Gastroesophageal sphincter (tissue), 4 donors: ENCODE data around the gene KDM3B. TPM values are rescaled to one million over a fixed set of nuclear protein-coding genes. Genes with fewer than 3 reads are reported as not detected.

Experiments
- ATAC-seq: fragments of 150-250 bp; one replicate; pipeline ENCODE4 v1.9.1; 2016; ENCODE audit warnings: mild to moderate bottlenecking, moderate library complexity
- H3K27ac ChIP-seq, 4 donors: fragments of 200-600 bp; sonication (generic) in 3 of 4; 1 replicate in 3 of 4; 2 replicates in 1 of 4; pipeline ENCODE4 v1.5.1; 2016 to 2019
- H3K27me3 ChIP-seq: fragments of 200-600 bp; sonication (generic); one replicate; pipeline ENCODE4 v1.5.1; 2019
- H3K36me3 ChIP-seq, 2 donors: fragments of 200-600 bp; sonication (generic); one replicate each; pipeline ENCODE4 v1.5.1; 2019; ENCODE audit warnings: control low read depth in 1 of 2
- H3K4me1 ChIP-seq, 3 donors: fragments of 200-600 bp; sonication (generic); 1 replicate in 2 of 3; 2 replicates in 1 of 3; pipeline ENCODE4 v1.5.1; 2016 to 2019; ENCODE audit warnings: control low read depth in 2 of 3
- H3K4me3 ChIP-seq, 2 donors: fragments of 200-600 bp; sonication (generic); one replicate each; pipeline ENCODE4 v1.5.1; 2019; ENCODE audit warnings: mild to moderate bottlenecking in 1 of 2, moderate library complexity in 1 of 2
- H3K9me3 ChIP-seq, 3 donors: fragments of 200-600 bp; sonication (generic); one replicate each; pipeline ENCODE4 v1.5.1; 2017 to 2019; ENCODE audit warnings: control low read depth in 2 of 3
- CTCF ChIP-seq, 4 experiments: fragments of 200-600 bp in 2 of 4; fragments of 450-650 bp in 2 of 4; sonication (generic) in 1 of 4; IDR thresholded peaks; one replicate each; pipeline ENCODE4 v1.5.1; 2017 to 2019; ENCODE audit warnings: antibody characterized with exemption in 4 of 4, mild to moderate bottlenecking in 2 of 4, moderate library complexity in 2 of 4
- EP300 ChIP-seq: sonication (generic); formaldehyde crosslinking; IDR thresholded peaks from one replicate; pipeline ENCODE4 v1.6.1; 2017; ENCODE audit warnings: antibody characterized with exemption, mild to moderate bottlenecking
- POLR2A ChIP-seq, 2 donors: fragments of 450-650 bp; IDR thresholded peaks; one replicate each; pipeline ENCODE4 v1.6.1; 2017; ENCODE audit warnings: antibody characterized with exemption in 2 of 2, mild to moderate bottlenecking in 2 of 2, moderate library complexity in 1 of 2
- POLR2AphosphoS5 ChIP-seq: sonication (generic); formaldehyde crosslinking; IDR thresholded peaks from one replicate; pipeline ENCODE4 v1.6.1; 2017; ENCODE audit warnings: antibody characterized with exemption
- WGBS, 2 donors: methylation state at CpG; one replicate each; pipeline ENCODE4 v1.1.5; 2018; ENCODE audit warnings: low coverage in 1 of 2; 5-methylcytosine and 5-hydroxymethylcytosine counted together
- total RNA-seq, 4 donors: library from RNA; depleted of rRNA; stranded (reverse); fragments of >200 nt; gene quantifications; one replicate each; pipeline ENCODE4 v1.1.0, GENCODE V29; 2016

KDM3B gene
- total RNA-seq, 4 donors from 2014 or later: 63.4 to 94.0 (median 77.8) TPM

GRCh38 chr5:138370537-138370936, 18.1 kb downstream of the KDM3B start:
- Histone ChIP-seq H3K9me3 (no peaks in the 10 kb centered on the region), H3K27ac (no peak overlapping the region), H3K4me1 (peaks cover 16 to 64% (median 19%) of the 10 kb centered on the region in 3 donors), H3K27me3 (no peaks in the 10 kb centered on the region), H3K4me3 (no peak overlapping the region), H3K36me3 (peaks cover 0 to 30% of the 10 kb centered on the region in 2 donors)
- no peak for ATAC-seq
- WGBS, 2 donors: 44 to 48% methylated on average over 2 to 3 of the region's 3 CpGs
- TF ChIP-seq CTCF (IDR thresholded peaks at IDR 0.05) (no peak), POLR2AphosphoS5 (no peak), EP300 (no peak), POLR2A (IDR thresholded peaks at IDR 0.05) (no peak)

DNA sequence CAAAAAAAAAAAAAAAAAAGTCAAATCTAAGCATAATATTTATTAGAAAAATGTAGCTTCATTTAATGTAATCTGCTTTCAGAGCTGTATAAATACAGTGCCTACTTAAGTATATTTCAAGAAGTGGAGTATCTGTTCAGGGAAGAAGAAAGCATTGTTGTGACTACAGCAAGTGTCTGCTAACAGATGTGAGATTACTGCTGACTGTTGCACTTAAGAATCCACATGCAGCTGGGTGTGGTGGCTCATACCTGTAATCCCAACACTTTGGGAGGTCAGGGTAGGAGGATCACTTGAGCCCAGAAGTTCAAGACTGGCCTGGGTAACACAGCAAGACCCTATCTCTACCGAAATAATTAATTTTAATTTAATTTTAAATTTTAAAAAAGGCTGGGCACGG, 19.0 kb downstream of the KDM3B start:
- Histone ChIP-seq H3K36me3 (peaks cover 0 to 39% of the 10 kb centered on the region in 2 donors), H3K9me3 (no peaks in the 10 kb centered on the region), H3K27ac (no peak overlapping the region), H3K4me1 (peaks cover 15 to 57% (median 19%) of the 10 kb centered on the region in 3 donors), H3K27me3 (no peaks in the 10 kb centered on the region), H3K4me3 (no peak overlapping the region)
- WGBS, 2 donors: 88 to 90% methylated on average over 2 of the region's 2 CpGs
- ATAC-seq: no peak
- TF ChIP-seq POLR2A (IDR thresholded peaks at IDR 0.05) (no peak), POLR2AphosphoS5 (no peak), EP300 (no peak), CTCF (IDR thresholded peaks at IDR 0.05) (no peak)

DNA sequence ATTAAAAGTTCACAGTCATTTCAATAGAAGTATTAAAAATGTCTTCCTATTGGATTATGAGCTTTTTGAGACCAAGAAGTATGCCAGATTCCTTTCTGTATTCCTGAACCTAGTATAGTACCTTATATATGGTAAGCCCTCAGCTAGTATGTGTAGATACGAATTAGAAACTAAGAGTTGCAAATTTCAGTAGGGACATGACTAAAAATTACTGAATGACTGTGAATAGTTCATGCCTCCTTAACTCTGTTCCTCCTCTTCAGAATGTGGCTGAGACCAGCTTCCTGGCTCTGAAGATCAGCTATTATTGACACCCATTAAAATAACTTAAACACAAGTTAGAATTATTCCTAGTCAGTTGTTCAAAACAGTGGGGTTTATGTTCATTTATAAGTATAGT, 19.7 kb downstream of the KDM3B start:
- no peaks in the 10 kb centered on the region for H3K9me3 ChIP-seq
- no peak overlapping the region for H3K4me3 ChIP-seq
- no peak for ATAC-seq
- H3K4me1 ChIP-seq: peaks cover 8 to 50% (median 13%) of the 10 kb centered on the region in 3 donors
- H3K27ac ChIP-seq: no peak overlapping the region
- H3K27me3 ChIP-seq: no peaks in the 10 kb centered on the region
- WGBS, 2 donors: 81 to 86% methylated on average over 1 of the region's 1 CpG
- no peak for TF ChIP-seq POLR2A (IDR thresholded peaks at IDR 0.05)
- H3K36me3 ChIP-seq: peaks cover 0 to 47% of the 10 kb centered on the region in 2 donors

- 54 to 76% methylated on average over 5 of the region's 5 CpGs for WGBS, 2 donors
- ATAC-seq: no peak
- H3K36me3 ChIP-seq: peaks cover 0 to 51% of the 10 kb centered on the region in 2 donors
These were observed 20.2 kb downstream of the KDM3B start for GRCh38 chr5:138372653-138373052.

GRCh38 chr5:138382347-138382746, 29.9 kb downstream of the KDM3B start:
- H3K4me3 ChIP-seq: no peak overlapping the region
- no peaks in the 10 kb centered on the region for H3K27me3 ChIP-seq
- TF ChIP-seq POLR2AphosphoS5: no peak
- TF ChIP-seq EP300: no peak
- no peak for TF ChIP-seq POLR2A (IDR thresholded peaks at IDR 0.05)
- peaks cover 6 to 99% of the 10 kb centered on the region in 2 donors for H3K36me3 ChIP-seq
- H3K4me1 ChIP-seq: no peaks in the 10 kb centered on the region
- WGBS, 2 donors: 92 to 95% methylated on average over 7 to 8 of the region's 8 CpGs
- no peak for ATAC-seq
- no peaks in the 10 kb centered on the region for H3K9me3 ChIP-seq
- H3K27ac ChIP-seq: no peak overlapping the region

More at GRCh38 chr5:138372653-138373052, 20.2 kb downstream of the KDM3B start:
- no peak overlapping the region for H3K4me3 ChIP-seq
- TF ChIP-seq POLR2AphosphoS5 (no peak), EP300 (no peak), CTCF (IDR thresholded peaks at IDR 0.05) (no peak), POLR2A (IDR thresholded peaks at IDR 0.05) (no peak)
- H3K27me3 ChIP-seq: no peaks in the 10 kb centered on the region
- H3K4me1 ChIP-seq: peaks cover 3 to 45% (median 13%) of the 10 kb centered on the region in 3 donors
- H3K9me3 ChIP-seq: no peaks in the 10 kb centered on the region
- no peak overlapping the region for H3K27ac ChIP-seq

DNA sequence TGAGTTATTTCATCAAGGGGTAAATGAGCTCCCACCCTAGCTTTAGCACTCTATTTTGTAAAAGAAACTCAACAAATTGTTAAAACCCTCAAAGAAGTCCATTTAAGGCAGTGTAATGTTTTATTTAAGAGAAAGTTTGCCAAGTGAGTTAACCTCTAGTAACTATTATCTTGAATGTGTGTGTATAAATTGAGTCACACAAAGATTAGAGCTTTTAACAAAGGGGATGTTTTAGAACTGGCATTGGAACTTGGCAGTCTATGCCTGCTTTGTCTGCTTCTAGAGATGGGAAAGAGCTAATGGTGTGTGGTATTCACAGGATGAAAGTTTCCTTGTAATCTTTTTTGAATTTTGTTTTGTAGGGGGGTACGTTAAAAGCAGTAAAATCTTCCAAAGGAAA, 33.2 kb downstream of the KDM3B start:
- Histone ChIP-seq H3K27me3 (no peaks in the 10 kb centered on the region), H3K27ac (no peak overlapping the region), H3K4me1 (no peaks in the 10 kb centered on the region), H3K36me3 (peaks cover 0 to 91% of the 10 kb centered on the region in 2 donors), H3K4me3 (no peak overlapping the region), H3K9me3 (no peaks in the 10 kb centered on the region)
- ATAC-seq: no peak
- WGBS, 2 donors: 50 to 86% methylated on average over 1 of the region's 1 CpG
- TF ChIP-seq CTCF (IDR thresholded peaks at IDR 0.05) (no peak), POLR2AphosphoS5 (no peak), POLR2A (IDR thresholded peaks at IDR 0.05) (no peak), EP300 (no peak)
